Subcutaneous abdominal adipose tissue (tissue), 5 donors: Measurements from ENCODE around the gene RNASE7.

Source experiments
- H3K27ac ChIP-seq: one replicate; pipeline ENCODE4 v1.7.0; 2013; ENCODE audit warnings: low read depth, mild to moderate bottlenecking, inconsistent platforms, low read length, moderate library complexity
- H3K27me3 ChIP-seq, 5 donors: one replicate each; pipeline ENCODE4 v1.7.0; 2013; ENCODE audit warnings: low read length in 5 of 5, inconsistent platforms in 1 of 5; ENCODE audit not compliant: control insufficient read depth in 5 of 5, insufficient read depth in 4 of 5
- H3K36me3 ChIP-seq, 5 donors: one replicate each; pipeline ENCODE4 v1.7.0; 2013; ENCODE audit warnings: low read length in 5 of 5; ENCODE audit not compliant: control insufficient read depth in 5 of 5, insufficient read depth in 5 of 5
- H3K4me1 ChIP-seq, 5 donors: one replicate each; pipeline ENCODE4 v1.7.0; 2013; ENCODE audit warnings: low read length in 5 of 5, mild to moderate bottlenecking in 3 of 5, moderate library complexity in 1 of 5; ENCODE audit not compliant: control insufficient read depth in 5 of 5, insufficient read depth in 5 of 5
- H3K4me3 ChIP-seq, 5 donors: one replicate each; pipeline ENCODE4 v1.7.0; 2013; ENCODE audit warnings: low read length in 5 of 5, low read depth in 1 of 5
- H3K9ac ChIP-seq, 5 donors: one replicate each; pipeline ENCODE4 v1.7.0; 2013; ENCODE audit warnings: low read length in 5 of 5, mild to moderate bottlenecking in 4 of 5, moderate library complexity in 3 of 5
- H3K9me3 ChIP-seq, 5 donors: one replicate each; pipeline ENCODE4 v1.7.0; 2013; ENCODE audit warnings: low read length in 5 of 5; ENCODE audit not compliant: control insufficient read depth in 5 of 5
- donor health status: healthy.
- donor health status: healthy.
- donor health status: healthy.
- donor health status: healthy.
- donor health status: healthy.

Gene RNASE7

GRCh38 chr14:21060614-21061346 is 18.6 kb downstream of the RNASE7 start:
- no peaks in the 10 kb centered on the region for H3K36me3 ChIP-seq
- no peaks in the 10 kb centered on the region for H3K27me3 ChIP-seq
- H3K4me3 ChIP-seq: peak overlapping the region in 1 of 5 donors; percentile 44
- no peaks in the 10 kb centered on the region for H3K9me3 ChIP-seq
- peak overlapping the region; percentile 82 for H3K27ac ChIP-seq
- H3K4me1 ChIP-seq: peaks cover 5 to 47% (median 46%) of the 10 kb centered on the region in 5 donors
- H3K9ac ChIP-seq: peak overlapping the region in 2 of 5 donors; percentile 7 to 54

- no peaks in the 10 kb centered on the region for H3K27me3 ChIP-seq
- peaks cover 5 to 47% (median 45%) of the 10 kb centered on the region in 5 donors for H3K4me1 ChIP-seq
- H3K9ac ChIP-seq: peak overlapping the region in 2 of 5 donors; percentile 53 to 54
- peak overlapping the region; percentile 82 for H3K27ac ChIP-seq
- H3K36me3 ChIP-seq: no peaks in the 10 kb centered on the region
- peak overlapping the region in 1 of 5 donors; percentile 5 for H3K4me3 ChIP-seq
- H3K9me3 ChIP-seq: no peaks in the 10 kb centered on the region
Measured at GRCh38 chr14:21061347-21061668, 19.1 kb downstream of the RNASE7 start.

- no peaks in the 10 kb centered on the region for H3K27me3 ChIP-seq
- peaks cover 3 to 47% (median 42%) of the 10 kb centered on the region in 5 donors for H3K4me1 ChIP-seq
- peak overlapping the region in 4 of 5 donors; percentile 50 to 64 (median 58) for H3K9ac ChIP-seq
- H3K4me3 ChIP-seq: no peak overlapping the region
- H3K9me3 ChIP-seq: no peaks in the 10 kb centered on the region
- peak overlapping the region; percentile 82 for H3K27ac ChIP-seq
- H3K36me3 ChIP-seq: no peaks in the 10 kb centered on the region
Measured at GRCh38 chr14:21063479-21063878, 21.3 kb downstream of the RNASE7 start.

- H3K4me3 ChIP-seq: no peak overlapping the region
- no peaks in the 10 kb centered on the region for H3K27me3 ChIP-seq
- no peak overlapping the region for H3K9ac ChIP-seq
- H3K27ac ChIP-seq: peak overlapping the region; percentile 40
- H3K9me3 ChIP-seq: no peaks in the 10 kb centered on the region
- peaks cover 8 to 56% (median 53%) of the 10 kb centered on the region in 5 donors for H3K4me1 ChIP-seq
- H3K36me3 ChIP-seq: no peaks in the 10 kb centered on the region
Measured at GRCh38 chr14:21066882-21067502, 24.8 kb downstream of the RNASE7 start.

- Histone ChIP-seq H3K4me3 (peak overlapping the region; percentile 69 to 88 (median 78)), H3K4me1 (peaks cover 16 to 55% (median 52%) of the 10 kb centered on the region in 5 donors)
Measured at GRCh38 chr14:21068521-21069387, 26.6 kb downstream of the RNASE7 start.

GRCh38 chr14:21069388-21070082 is 27.4 kb downstream of the RNASE7 start:
- peak overlapping the region; percentile 69 to 88 (median 78) for H3K4me3 ChIP-seq
- H3K9ac ChIP-seq: peak overlapping the region; percentile 56 to 92 (median 83)
- H3K27me3 ChIP-seq: no peaks in the 10 kb centered on the region
- H3K36me3 ChIP-seq: peaks cover 0 to 23% (median 17%) of the 10 kb centered on the region in 5 donors
- peaks cover 16 to 56% (median 48%) of the 10 kb centered on the region in 5 donors for H3K4me1 ChIP-seq
- no peaks in the 10 kb centered on the region for H3K9me3 ChIP-seq
- peak overlapping the region; percentile 98 for H3K27ac ChIP-seq

More at GRCh38 chr14:21068521-21069387, 26.6 kb downstream of the RNASE7 start:
- Histone ChIP-seq H3K27ac (peak overlapping the region; percentile 98), H3K9me3 (no peaks in the 10 kb centered on the region), H3K9ac (peak overlapping the region; percentile 56 to 92 (median 83)), H3K36me3 (peaks cover 0 to 15% (median 10%) of the 10 kb centered on the region in 5 donors), H3K27me3 (no peaks in the 10 kb centered on the region)

- Histone ChIP-seq H3K36me3 (peaks cover 0 to 29% (median 23%) of the 10 kb centered on the region in 5 donors), H3K27me3 (no peaks in the 10 kb centered on the region), H3K9me3 (no peaks in the 10 kb centered on the region), H3K9ac (peak within 1 kb of the TSS; percentile 89 to 93 (median 92)), H3K4me1 (peaks cover 16 to 59% (median 45%) of the 10 kb centered on the region in 5 donors), H3K27ac (peak within 1 kb of the TSS; percentile 98), H3K4me3 (peak within 1 kb of the TSS; percentile 78 to 93 (median 87))
Measured at GRCh38 chr14:21070083-21070609, 28.0 kb downstream of the RNASE7 start, which contains the start of gene ARHGEF40. Gene ARHGEF40, plus strand, starts transcription at chr14:21070304. Its CDS starts 93 bp downstream, at chr14:21070397.

GRCh38 chr14:21070610-21071224 is 28.6 kb downstream of the RNASE7 start:
- Histone ChIP-seq H3K36me3 (peaks cover under 1 to 34% (median 29%) of the 10 kb centered on the region in 5 donors), H3K27me3 (no peaks in the 10 kb centered on the region), H3K4me3 (peak overlapping the region; percentile 78 to 93 (median 87)), H3K9me3 (no peaks in the 10 kb centered on the region), H3K27ac (peak overlapping the region; percentile 98), H3K9ac (peak overlapping the region; percentile 89 to 93 (median 91)), H3K4me1 (peaks cover 16 to 57% (median 45%) of the 10 kb centered on the region in 5 donors)
